Mesenchymal stem cell (in vitro differentiated cells and primary cell): ENCODE measurements around the gene KLHL29.

Experiments used
- DNase-seq: peaks from one replicate; pipeline ENCODE4 v3.0.0-alpha.2; 2013
- H2AFZ ChIP-seq: one replicate; pipeline ENCODE4 v1.6.1; 2013; ENCODE audit warnings: low read depth, mild to moderate bottlenecking, control low read depth, inconsistent platforms, low read length, moderate library complexity
- H2AK5ac ChIP-seq: 2 replicates; pipeline ENCODE4 v1.6.1; 2013; ENCODE audit warnings: low read length, moderate library complexity, mild to moderate bottlenecking, inconsistent platforms; ENCODE audit not compliant: severe bottlenecking
- H2BK120ac ChIP-seq: one replicate; pipeline ENCODE4 v1.6.1; 2013; ENCODE audit warnings: low read depth, mild to moderate bottlenecking, inconsistent platforms, low read length, moderate library complexity
- H2BK12ac ChIP-seq, 2 experiments: one replicate each; pipeline ENCODE4 v1.6.1; 2013; ENCODE audit warnings: inconsistent platforms in 2 of 2, low read length in 2 of 2, mild to moderate bottlenecking in 2 of 2, moderate library complexity in 2 of 2, control low read depth in 1 of 2
- H2BK15ac ChIP-seq: one replicate; pipeline ENCODE4 v1.6.1; 2013; ENCODE audit warnings: mild to moderate bottlenecking, low read depth, inconsistent platforms; ENCODE audit not compliant: poor library complexity, severe bottlenecking
- H2BK5ac ChIP-seq: 2 replicates; pipeline ENCODE4 v1.6.1; 2013; ENCODE audit warnings: low read depth, mild to moderate bottlenecking, low read length, control low read depth, inconsistent platforms; ENCODE audit not compliant: poor library complexity, severe bottlenecking
- H3K14ac ChIP-seq, 2 experiments: one replicate each; pipeline ENCODE4 v1.6.1; 2013; ENCODE audit warnings: inconsistent platforms in 2 of 2, low read length in 2 of 2, control low read depth in 1 of 2, mild to moderate bottlenecking in 1 of 2, moderate library complexity in 1 of 2
- H3K18ac ChIP-seq, 2 experiments: one replicate each; pipeline ENCODE4 v1.6.1; 2013; ENCODE audit warnings: inconsistent platforms in 2 of 2, low read length in 2 of 2, control low read depth in 1 of 2, low read depth in 1 of 2, mild to moderate bottlenecking in 1 of 2
- H3K23ac ChIP-seq, 2 experiments: one replicate each; pipeline ENCODE4 v1.6.1; 2013; ENCODE audit warnings: inconsistent platforms in 2 of 2, low read length in 2 of 2, mild to moderate bottlenecking in 2 of 2, moderate library complexity in 2 of 2, control low read depth in 1 of 2
- H3K27ac ChIP-seq: 2 replicates; pipeline ENCODE4 v1.5.1; 2013; ENCODE audit warnings: mild to moderate bottlenecking, moderate library complexity, low read length, control low read depth, inconsistent platforms; ENCODE audit not compliant: poor library complexity, severe bottlenecking
- H3K27me3 ChIP-seq, 2 experiments: 2 replicates each; pipeline versions ENCODE4 v1.6.1 to v1.7.0; 2013; ENCODE audit warnings: low read length in 2 of 2, mild to moderate bottlenecking in 2 of 2, moderate library complexity in 2 of 2, control low read depth in 1 of 2, inconsistent platforms in 1 of 2; ENCODE audit not compliant: control insufficient read depth in 1 of 2, insufficient read depth in 1 of 2
- H3K36me3 ChIP-seq, 2 experiments: 2 replicates each; pipeline versions ENCODE4 v1.6.1 to v1.7.0; 2013; ENCODE audit warnings: low read length in 2 of 2, control low read depth in 1 of 2, inconsistent platforms in 1 of 2, low read depth in 1 of 2, mild to moderate bottlenecking in 1 of 2; ENCODE audit not compliant: insufficient read depth in 2 of 2, control insufficient read depth in 1 of 2
- H3K4ac ChIP-seq, 2 experiments: one replicate each; pipeline ENCODE4 v1.6.1; 2013; ENCODE audit warnings: inconsistent platforms in 2 of 2, low read length in 2 of 2, mild to moderate bottlenecking in 2 of 2, moderate library complexity in 2 of 2, control low read depth in 1 of 2, low read depth in 1 of 2
- H3K4me1 ChIP-seq: 2 replicates; pipeline ENCODE4 v1.6.1; 2013; ENCODE audit warnings: low read depth, low read length, control low read depth; ENCODE audit not compliant: control insufficient read depth, insufficient read depth
- H3K4me2 ChIP-seq: 2 replicates; pipeline ENCODE4 v1.6.1; 2013; ENCODE audit warnings: low read length, mild to moderate bottlenecking, inconsistent platforms; ENCODE audit not compliant: poor library complexity, severe bottlenecking
- H3K4me3 ChIP-seq, 2 experiments: 2 replicates each; pipeline versions ENCODE4 v1.5.1 to v1.7.0; 2013; ENCODE audit warnings: low read length in 2 of 2, mild to moderate bottlenecking in 2 of 2, control low read depth in 1 of 2, low read depth in 1 of 2; ENCODE audit not compliant: insufficient read depth in 1 of 2
- H3K79me1 ChIP-seq: replicated peaks from 2 replicates; pipeline ENCODE4 v1.6.1; 2013; ENCODE audit warnings: mild to moderate bottlenecking, control low read depth, low read length, inconsistent platforms; ENCODE audit not compliant: poor library complexity, severe bottlenecking
- H3K9ac ChIP-seq: 2 replicates; pipeline ENCODE4 v1.7.0; 2013; ENCODE audit warnings: mild to moderate bottlenecking, low read length, moderate library complexity
- H3K9me3 ChIP-seq: 2 replicates; pipeline ENCODE4 v1.7.0; 2013; ENCODE audit warnings: mild to moderate bottlenecking, low read length; ENCODE audit not compliant: control insufficient read depth
- H4K8ac ChIP-seq: one replicate; pipeline ENCODE4 v1.6.1; 2013; ENCODE audit warnings: inconsistent platforms, mild to moderate bottlenecking, low read length, moderate library complexity
- H4K91ac ChIP-seq: one replicate; pipeline ENCODE4 v1.6.1; 2013; ENCODE audit warnings: mild to moderate bottlenecking, low read length, inconsistent platforms
- whole genome bisulfite sequencing: methylation state at CpG from one replicate; pipeline ENCODE4 v1.1.7; 2013; ENCODE audit warnings: mixed read lengths; 5-methylcytosine and 5-hydroxymethylcytosine counted together

The KLHL29 gene

DNA sequence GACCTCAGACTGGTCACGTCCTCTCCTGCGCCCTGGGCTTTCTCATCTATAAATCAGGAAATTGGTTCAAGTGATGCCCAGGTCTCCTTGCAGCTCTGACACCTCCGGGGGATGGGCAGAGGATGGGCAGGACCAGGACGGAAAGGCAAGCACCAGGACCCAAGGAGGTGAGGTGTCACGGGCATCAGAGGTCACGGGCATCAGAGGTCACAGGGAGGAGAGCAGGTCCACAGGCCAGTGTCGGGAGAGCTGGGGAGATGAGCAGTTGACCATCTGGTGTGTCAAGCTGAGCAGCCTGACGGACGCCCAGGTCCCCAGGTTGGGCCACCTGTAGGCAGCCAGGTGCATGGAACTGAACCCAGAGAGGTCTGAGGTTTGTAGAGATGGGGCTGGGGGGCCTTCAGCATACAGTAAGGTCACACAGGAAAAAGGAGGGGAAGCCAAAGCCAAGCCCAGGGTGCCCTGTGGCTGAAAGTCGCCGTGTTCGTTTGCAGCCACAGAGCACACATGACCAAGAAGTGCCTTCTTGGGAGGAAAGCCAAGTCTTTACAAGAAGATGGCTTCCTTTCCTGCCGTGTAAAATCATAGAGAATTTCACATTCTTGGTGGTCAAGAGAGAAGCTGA lies 301.5 kb downstream of the KLHL29 start:
- Histone ChIP-seq H2BK120ac (no peak overlapping the region), H3K4me3 (no peak overlapping the region), H3K23ac (no peak overlapping the region), H4K8ac (no peak overlapping the region), H3K27me3 (no peaks in the 10 kb centered on the region), H4K91ac (no peak overlapping the region), H2AK5ac (no peak overlapping the region), H3K4me2 (no peak overlapping the region), H3K36me3 (peaks cover 47 to 51% of the 10 kb centered on the region in 2 experiments), H2BK12ac (no peak overlapping the region), H2BK15ac (no peak overlapping the region), H2BK5ac (no peak overlapping the region), H3K9me3 (no peaks in the 10 kb centered on the region), H3K18ac (no peak overlapping the region), H3K9ac (no peak overlapping the region), H3K79me1 (no peaks in the 10 kb centered on the region), H3K27ac (no peak overlapping the region), H2AFZ (no peak overlapping the region), H3K4ac (no peak overlapping the region), H3K4me1 (peaks cover 8% of the 10 kb centered on the region), H3K14ac (no peak overlapping the region)
- WGBS = 94% methylated on average over 13 of the region's 13 CpGs
- DNase-seq = no peak

DNA sequence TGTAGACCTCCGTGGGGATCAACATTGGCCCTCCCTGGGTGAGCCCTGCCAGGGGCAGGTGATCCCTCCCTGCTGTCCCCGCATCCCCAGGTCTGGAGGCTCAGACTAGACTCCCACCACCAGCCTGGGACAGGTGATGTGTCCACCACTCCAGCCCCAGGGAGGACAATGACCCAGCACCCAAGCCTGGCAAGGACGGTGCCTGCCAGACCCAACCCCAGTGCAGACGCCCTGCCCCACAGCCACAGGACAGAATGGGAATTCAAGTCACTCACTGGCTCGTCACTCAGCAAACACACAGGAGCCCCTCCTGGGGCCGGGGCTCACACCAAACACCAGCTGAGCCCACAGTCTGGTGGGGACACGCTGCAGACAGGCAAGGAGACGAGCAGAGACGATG lies 302.2 kb downstream of the KLHL29 start:
- Histone ChIP-seq H3K27me3 (no peaks in the 10 kb centered on the region), H3K23ac (no peak overlapping the region), H3K14ac (no peak overlapping the region), H3K18ac (no peak overlapping the region), H2BK120ac (no peak overlapping the region), H3K36me3 (peaks cover 53 to 58% of the 10 kb centered on the region in 2 experiments), H2BK15ac (no peak overlapping the region), H3K4me1 (peaks cover 8% of the 10 kb centered on the region), H4K8ac (no peak overlapping the region), H4K91ac (no peak overlapping the region), H3K9ac (no peak overlapping the region), H3K27ac (no peak overlapping the region), H2BK5ac (no peak overlapping the region), H3K4me3 (no peak overlapping the region), H2AFZ (no peak overlapping the region), H3K9me3 (no peaks in the 10 kb centered on the region), H3K4me2 (no peak overlapping the region), H3K4ac (no peak overlapping the region), H3K79me1 (no peaks in the 10 kb centered on the region), H2AK5ac (no peak overlapping the region), H2BK12ac (no peak overlapping the region)
- 95% methylated on average over 9 of the region's 9 CpGs for WGBS
- DNase-seq = no peak

DNA sequence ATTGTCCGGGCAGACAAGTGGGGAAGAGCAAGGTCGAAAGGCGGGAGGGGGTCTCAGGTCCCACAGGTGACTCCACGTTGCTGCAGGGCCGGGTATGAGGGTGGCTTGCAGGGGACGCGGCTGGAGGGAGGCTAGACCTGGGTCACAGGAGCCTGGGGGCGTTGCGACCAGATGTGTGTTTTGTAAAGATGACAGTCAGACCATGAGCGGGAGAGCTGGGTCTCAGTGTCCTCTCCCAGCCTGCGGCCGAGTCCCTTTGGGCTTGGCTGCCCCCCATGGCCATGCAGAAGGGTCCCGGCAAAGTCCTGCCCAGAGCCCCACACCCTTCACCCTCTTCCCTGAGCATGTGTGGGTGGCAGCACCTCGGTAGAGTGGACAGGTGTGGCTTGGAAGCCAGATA lies 302.7 kb downstream of the KLHL29 start:
- no peaks in the 10 kb centered on the region for H3K27me3 ChIP-seq
- H3K27ac ChIP-seq = no peak overlapping the region
- no peak overlapping the region for H2BK5ac ChIP-seq
- no peak overlapping the region for H3K4me3 ChIP-seq
- no peak overlapping the region for H3K9ac ChIP-seq
- no peaks in the 10 kb centered on the region for H3K9me3 ChIP-seq
- H4K8ac ChIP-seq = no peak overlapping the region
- no peak for DNase-seq
- H3K36me3 ChIP-seq = peaks cover 58 to 63% of the 10 kb centered on the region in 2 experiments
- no peak overlapping the region for H4K91ac ChIP-seq
- 94% methylated on average over 14 of the region's 14 CpGs for WGBS
- no peak overlapping the region for H3K4me2 ChIP-seq
- H2BK15ac ChIP-seq = no peak overlapping the region
- H3K4ac ChIP-seq = no peak overlapping the region
- no peak overlapping the region for H3K14ac ChIP-seq
- H3K18ac ChIP-seq = no peak overlapping the region
- peaks cover 8% of the 10 kb centered on the region for H3K4me1 ChIP-seq
- no peak overlapping the region for H3K23ac ChIP-seq
- no peak overlapping the region for H2AK5ac ChIP-seq
- no peaks in the 10 kb centered on the region for H3K79me1 ChIP-seq
- no peak overlapping the region for H2AFZ ChIP-seq
- no peak overlapping the region for H2BK120ac ChIP-seq
- no peak overlapping the region for H2BK12ac ChIP-seq

DNA sequence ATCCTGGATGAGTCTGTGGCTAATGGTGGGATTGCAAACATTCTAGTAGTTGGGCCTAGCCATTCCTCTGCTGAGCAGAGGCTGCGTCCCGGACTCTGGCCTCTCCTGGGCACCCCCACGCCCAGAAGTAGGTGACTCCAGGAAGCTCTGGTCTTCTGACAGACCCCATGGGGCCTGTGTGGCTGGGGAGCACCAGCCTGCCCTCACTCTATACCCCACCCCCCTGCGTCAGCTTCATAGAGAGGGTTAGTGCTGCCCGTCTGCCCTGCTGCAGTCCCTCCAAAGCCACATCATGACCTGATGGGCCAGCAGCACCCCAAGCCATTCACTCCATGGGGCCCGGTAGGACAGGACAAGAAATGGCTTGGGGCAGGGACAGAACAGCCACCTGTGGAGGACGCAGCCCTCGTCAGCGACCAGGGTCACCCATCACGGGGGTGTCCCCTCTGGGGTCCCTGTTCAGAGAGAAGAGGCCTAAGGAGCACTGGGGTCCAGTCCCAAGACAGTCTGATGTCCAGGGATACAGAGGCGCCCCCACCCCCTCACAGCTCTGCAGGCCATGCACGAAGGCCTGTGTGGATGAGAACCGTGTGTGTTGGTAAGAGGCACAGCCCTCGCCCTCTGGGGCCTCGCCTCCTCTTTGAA lies 303.6 kb downstream of the KLHL29 start:
- no peak overlapping the region for H3K4me2 ChIP-seq
- H3K18ac ChIP-seq = no peak overlapping the region
- no peak overlapping the region for H2AK5ac ChIP-seq
- H2BK12ac ChIP-seq = no peak overlapping the region
- no peak for DNase-seq
- H2AFZ ChIP-seq = no peak overlapping the region
- H3K27ac ChIP-seq = no peak overlapping the region
- H2BK120ac ChIP-seq = no peak overlapping the region
- WGBS = 94% methylated on average over 14 of the region's 15 CpGs
- peaks cover 8% of the 10 kb centered on the region for H3K4me1 ChIP-seq
- no peaks in the 10 kb centered on the region for H3K79me1 ChIP-seq
- H3K4ac ChIP-seq = no peak overlapping the region
- H3K23ac ChIP-seq = no peak overlapping the region
- H3K9me3 ChIP-seq = no peaks in the 10 kb centered on the region
- no peak overlapping the region for H3K9ac ChIP-seq
- H2BK5ac ChIP-seq = no peak overlapping the region
- H4K8ac ChIP-seq = no peak overlapping the region
- H3K27me3 ChIP-seq = no peaks in the 10 kb centered on the region
- H3K36me3 ChIP-seq = peaks cover 67 to 72% of the 10 kb centered on the region in 2 experiments
- no peak overlapping the region for H2BK15ac ChIP-seq
- no peak overlapping the region for H3K14ac ChIP-seq
- H4K91ac ChIP-seq = no peak overlapping the region
- H3K4me3 ChIP-seq = no peak overlapping the region
